H1 (cell line): ENCODE measurements around the gene HS3ST6. TPM values are rescaled to one million over a fixed set of nuclear protein-coding genes. Genes with fewer than 3 reads are reported as not detected.

Source experiments
- polyA plus RNA-seq, 7 experiments: library from polyadenylated mRNA; depleted of rRNA in 3 of 7; stranded (reverse) in 5 of 7; unstranded in 2 of 7; fragments of >200 nt in 5 of 7; fragments of 200-250 nt in 2 of 7; gene quantifications; 1 replicate in 5 of 7; 2 replicates in 1 of 7; 4 replicates in 1 of 7; pipeline versions ENCODE4 v1.2.1 to v1.2.3, GENCODE V29; 2011 to 2013; ENCODE audit warnings: missing spikeins in 2 of 7, mixed read lengths in 2 of 7
- small RNA-seq: library from polyadenylated mRNA; stranded (forward); fragments of <200 nt; extraction: miRNeasy Mini kit (QIAGEN cat#:217004); gene quantifications from one replicate; pipeline ENCODE3, GENCODE V24; 2013; ENCODE audit not compliant: insufficient read depth
- total RNA-seq: library from RNA; stranded (reverse); fragmentation: NEBNext Ultra II Directional; extraction: Animal tissue kit (Norgen Biotek cat#: 25700); gene quantifications from 2 replicates; pipeline ENCODE4 v1.2.1, GENCODE V29; 2021

HS3ST6 gene
- total and polyA plus RNA-seq, 2 of the 8 experiments (the other 6 are each of a cell fraction or from before 2014, with no cell fraction given), result 0.36 to 0.39 TPM

Small RNAs within 50 kb of the gene (small RNA-seq; reads per million reads assigned to genes)
- gene SNORA10 (not detected), gene SNORA64 (not detected)

Other genes starting within 250 kb of the HS3ST6 start
- gene JPT2, start 240.1 kb downstream of the HS3ST6 start, total RNA-seq, result 197 and 199 TPM in 2 replicates
- 67.6 and 70.8 TPM in 2 replicates for gene JPT2, start 240.1 kb downstream of the HS3ST6 start, polyA plus RNA-seq (2011; rRNA removed)
- 41.4 and 43.4 TPM in 2 replicates for gene MAPK8IP3, start 212.2 kb downstream of the HS3ST6 start, total RNA-seq
- gene MAPK8IP3, start 212.2 kb downstream of the HS3ST6 start, polyA plus RNA-seq (2011; rRNA removed), result 16.9 and 27.9 TPM in 2 replicates
- 70.9 and 72.5 TPM in 2 replicates for gene NME3, start 146.9 kb downstream of the HS3ST6 start, total RNA-seq
- gene NME3, start 146.9 kb downstream of the HS3ST6 start, polyA plus RNA-seq (2011; rRNA removed), result 163 and 214 TPM in 2 replicates
- gene EME2, start 145.6 kb downstream of the HS3ST6 start, total RNA-seq, result 19.3 and 19.7 TPM in 2 replicates
- 13.1 and 17.0 TPM in 2 replicates for gene EME2, start 145.6 kb downstream of the HS3ST6 start, polyA plus RNA-seq (2011; rRNA removed)
- 252 and 267 TPM in 2 replicates for gene MRPS34, start 145.3 kb downstream of the HS3ST6 start, total RNA-seq
- 168 and 250 TPM in 2 replicates for gene MRPS34, start 145.3 kb downstream of the HS3ST6 start, polyA plus RNA-seq (2011; rRNA removed)
- 22.5 and 25.3 TPM in 2 replicates for gene SPSB3, start 135.8 kb downstream of the HS3ST6 start, total RNA-seq
- gene SPSB3, start 135.8 kb downstream of the HS3ST6 start, polyA plus RNA-seq (2011; rRNA removed), result 37.8 and 60.1 TPM in 2 replicates
- gene NUBP2, start 135.5 kb downstream of the HS3ST6 start, total RNA-seq, result 68.0 and 70.3 TPM in 2 replicates
- gene NUBP2, start 135.5 kb downstream of the HS3ST6 start, polyA plus RNA-seq (2011; rRNA removed), result 96.9 and 130 TPM in 2 replicates
- gene IGFALS, start 124.7 kb downstream of the HS3ST6 start, total RNA-seq, result not detected in 2 replicates
- gene IGFALS, start 124.7 kb downstream of the HS3ST6 start, polyA plus RNA-seq (2011; rRNA removed), result 0.03 TPM in 1 of 2 replicates, not detected in the other
- gene HAGH, start 91.6 kb downstream of the HS3ST6 start, total RNA-seq, result 28.7 and 34.4 TPM in 2 replicates
- 40.6 and 65.3 TPM in 2 replicates for gene HAGH, start 91.6 kb downstream of the HS3ST6 start, polyA plus RNA-seq (2011; rRNA removed)
- 20.4 and 20.5 TPM in 2 replicates for gene FAHD1, start 91.2 kb downstream of the HS3ST6 start, total RNA-seq
- gene FAHD1, start 91.2 kb downstream of the HS3ST6 start, polyA plus RNA-seq (2011; rRNA removed), result 31.9 and 47.2 TPM in 2 replicates
- 0.99 and 1.1 TPM in 2 replicates for gene MEIOB, start 46.3 kb downstream of the HS3ST6 start, total RNA-seq
- gene MEIOB, start 46.3 kb downstream of the HS3ST6 start, polyA plus RNA-seq (2011; rRNA removed), result 0.60 and 0.63 TPM in 2 replicates
- 28.2 and 34.1 TPM in 2 replicates for gene MSRB1, start 24.8 kb upstream of the HS3ST6 start, total RNA-seq
- gene MSRB1, start 24.8 kb upstream of the HS3ST6 start, polyA plus RNA-seq (2011; rRNA removed), result 51.4 and 53.8 TPM in 2 replicates
- 0.19 and 0.39 TPM in 2 replicates for gene RPL3L, start 36.3 kb upstream of the HS3ST6 start, total RNA-seq
- 0.08 and 0.24 TPM in 2 replicates for gene RPL3L, start 36.3 kb upstream of the HS3ST6 start, polyA plus RNA-seq (2011; rRNA removed)
- gene NDUFB10, start 41.1 kb upstream of the HS3ST6 start, total RNA-seq, result 183 and 197 TPM in 2 replicates
- gene NDUFB10, start 41.1 kb upstream of the HS3ST6 start, polyA plus RNA-seq (2011; rRNA removed), result 194 and 243 TPM in 2 replicates
- 3,974 and 4,042 TPM in 2 replicates for gene RPS2, start 46.4 kb upstream of the HS3ST6 start, total RNA-seq
- gene RPS2, start 46.4 kb upstream of the HS3ST6 start, polyA plus RNA-seq (2011; rRNA removed), result 16,783 and 22,970 TPM in 2 replicates
- not detected in 2 replicates for gene RNF151, start 48.4 kb upstream of the HS3ST6 start, total RNA-seq
- gene RNF151, start 48.4 kb upstream of the HS3ST6 start, polyA plus RNA-seq (2011; rRNA removed), result 0.17 TPM in 1 of 2 replicates, not detected in the other
- 65.8 and 66.8 TPM in 2 replicates for gene TBL3, start 53.6 kb upstream of the HS3ST6 start, total RNA-seq
- gene TBL3, start 53.6 kb upstream of the HS3ST6 start, polyA plus RNA-seq (2011; rRNA removed), result 137 and 159 TPM in 2 replicates
- 2.5 and 3.3 TPM in 2 replicates for gene NOXO1, start 63.1 kb upstream of the HS3ST6 start, total RNA-seq
- 1.3 and 2.6 TPM in 2 replicates for gene NOXO1, start 63.1 kb upstream of the HS3ST6 start, polyA plus RNA-seq (2011; rRNA removed)
- gene GFER, start 65.8 kb upstream of the HS3ST6 start, total RNA-seq, result 37.9 and 45.4 TPM in 2 replicates
- gene GFER, start 65.8 kb upstream of the HS3ST6 start, polyA plus RNA-seq (2011; rRNA removed), result 17.7 and 29.1 TPM in 2 replicates
- 36.2 and 38.8 TPM in 2 replicates for gene SYNGR3, start 71.6 kb upstream of the HS3ST6 start, total RNA-seq
- 49.9 and 72.3 TPM in 2 replicates for gene SYNGR3, start 71.6 kb upstream of the HS3ST6 start, polyA plus RNA-seq (2011; rRNA removed)
- 47.6 and 51.7 TPM in 2 replicates for gene ZNF598, start 91.4 kb upstream of the HS3ST6 start, total RNA-seq
- 29.3 and 43.0 TPM in 2 replicates for gene ZNF598, start 91.4 kb upstream of the HS3ST6 start, polyA plus RNA-seq (2011; rRNA removed)
- gene NPW, start 101.4 kb upstream of the HS3ST6 start, total RNA-seq, result 8.1 and 10.3 TPM in 2 replicates
- 4.0 and 7.8 TPM in 2 replicates for gene NPW, start 101.4 kb upstream of the HS3ST6 start, polyA plus RNA-seq (2011; rRNA removed)
- gene NHERF2, start 108.5 kb upstream of the HS3ST6 start, total RNA-seq, result 19.3 and 19.6 TPM in 2 replicates
- 13.9 and 22.4 TPM in 2 replicates for gene NHERF2, start 108.5 kb upstream of the HS3ST6 start, polyA plus RNA-seq (2011; rRNA removed)
- gene NTHL1, start 129.4 kb upstream of the HS3ST6 start, total RNA-seq, result 70.9 and 84.5 TPM in 2 replicates
- 150 and 209 TPM in 2 replicates for gene NTHL1, start 129.4 kb upstream of the HS3ST6 start, polyA plus RNA-seq (2011; rRNA removed)
- 91.1 and 96.6 TPM in 2 replicates for gene TSC2, start 129.6 kb upstream of the HS3ST6 start, total RNA-seq
- gene TSC2, start 129.6 kb upstream of the HS3ST6 start, polyA plus RNA-seq (2011; rRNA removed), result 65.9 and 90.2 TPM in 2 replicates
- gene PKD1, start 217.5 kb upstream of the HS3ST6 start, total RNA-seq, result 52.7 and 63.5 TPM in 2 replicates
- 40.6 and 59.4 TPM in 2 replicates for gene PKD1, start 217.5 kb upstream of the HS3ST6 start, polyA plus RNA-seq (2011; rRNA removed)
- 4.3 and 5.3 TPM in 2 replicates for gene RAB26, start 230.2 kb upstream of the HS3ST6 start, total RNA-seq
- 5.4 and 6.6 TPM in 2 replicates for gene RAB26, start 230.2 kb upstream of the HS3ST6 start, polyA plus RNA-seq (2011; rRNA removed)
- 148 and 155 TPM in 2 replicates for gene TRAF7, start 237.4 kb upstream of the HS3ST6 start, total RNA-seq
- 96.8 and 140 TPM in 2 replicates for gene TRAF7, start 237.4 kb upstream of the HS3ST6 start, polyA plus RNA-seq (2011; rRNA removed)